ENCODE measurements around the gene WDR49. TPM values are rescaled to one million over a fixed set of nuclear protein-coding genes. Genes with fewer than 3 reads are reported as not detected.

WDR49 gene
- total and polyA plus RNA-seq, 10 of the 15 experiments (the other 5 are each of a cell fraction or from before 2014, with no cell fraction given): 0.05 to 0.15 TPM; not detected in 8

DNA sequence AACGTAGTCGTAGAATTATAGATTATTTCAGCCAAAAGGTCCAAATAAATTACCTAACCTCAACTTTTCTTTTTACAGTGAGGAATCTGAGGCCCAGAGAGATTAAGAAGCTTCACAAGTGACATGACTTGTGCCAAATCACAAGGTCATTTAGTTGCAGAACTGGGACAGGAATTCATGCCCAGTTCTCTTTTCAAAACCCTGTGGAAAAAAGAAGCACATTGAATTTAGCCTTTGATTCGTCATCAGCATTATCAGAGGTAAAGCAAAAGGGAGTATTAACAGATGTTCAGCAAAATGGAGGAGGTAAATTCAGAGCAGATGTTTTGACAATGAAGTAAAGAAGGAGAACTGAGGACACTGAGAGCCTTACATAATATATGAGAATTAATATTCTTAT lies 184.4 kb downstream of the WDR49 start:
- in situ Hi-C loops (cut with MboI): no loop called here
- H3K27ac ChIP-seq (ENCODE audit: control insufficient read depth, insufficient read depth): no peak overlapping the region
- H3K9me3 ChIP-seq (replicated peaks; ENCODE audit: control insufficient read depth, insufficient read depth, low read length): no peaks in the 10 kb centered on the region
- DNase-seq (ENCODE audit: low read depth, low spot score): no peak
- H4K20me1 ChIP-seq (ENCODE audit: control insufficient read depth, insufficient read depth): no peaks in the 10 kb centered on the region
- ATAC-seq: no peak
- TF ChIP-seq TAF1 (IDR thresholded peaks at IDR 0.05; ENCODE audit: borderline replicate concordance, low read depth, low read length): no peak
- no peak for TF ChIP-seq SREBF2 (IDR thresholded peaks at IDR 0.05; ENCODE audit: low read length)
- TF ChIP-seq CBFB (IDR thresholded peaks at IDR 0.05; ENCODE audit: low read depth): no peak
- no peak for TF ChIP-seq WRNIP1 (IDR thresholded peaks at IDR 0.05; ENCODE audit: borderline replicate concordance, low read depth, low read length)
- TF ChIP-seq MXI1 (IDR thresholded peaks at IDR 0.05; ENCODE audit: low read depth, low read length): no peak
- TF ChIP-seq, protein P1, sequence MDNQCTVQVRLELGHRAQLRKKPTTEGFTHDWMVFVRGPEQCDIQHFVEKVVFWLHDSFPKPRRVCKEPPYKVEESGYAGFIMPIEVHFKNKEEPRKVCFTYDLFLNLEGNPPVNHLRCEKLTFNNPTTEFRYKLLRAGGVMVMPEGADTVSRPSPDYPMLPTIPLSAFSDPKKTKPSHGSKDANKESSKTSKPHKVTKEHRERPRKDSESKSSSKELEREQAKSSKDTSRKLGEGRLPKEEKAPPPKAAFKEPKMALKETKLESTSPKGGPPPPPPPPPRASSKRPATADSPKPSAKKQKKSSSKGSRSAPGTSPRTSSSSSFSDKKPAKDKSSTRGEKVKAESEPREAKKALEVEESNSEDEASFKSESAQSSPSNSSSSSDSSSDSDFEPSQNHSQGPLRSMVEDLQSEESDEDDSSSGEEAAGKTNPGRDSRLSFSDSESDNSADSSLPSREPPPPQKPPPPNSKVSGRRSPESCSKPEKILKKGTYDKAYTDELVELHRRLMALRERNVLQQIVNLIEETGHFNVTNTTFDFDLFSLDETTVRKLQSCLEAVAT (IDR thresholded peaks at IDR 0.05): no peak
- no peak for TF ChIP-seq NRF1 (conservative IDR thresholded peaks at IDR 0.05; ENCODE audit: low read depth, low read length)
- TF ChIP-seq POLR2AphosphoS2 (IDR thresholded peaks at IDR 0.05; ENCODE audit: low read depth, low read length): no peak
- no peak for TF ChIP-seq SP1 (IDR thresholded peaks at IDR 0.05; ENCODE audit: low read depth, low read length)
- no peak for TF ChIP-seq NR2C2 (IDR thresholded peaks at IDR 0.05; ENCODE audit: borderline replicate concordance, control insufficient read depth, insufficient read length, low read depth)
- no peak for TF ChIP-seq TCF3 (IDR thresholded peaks at IDR 0.05; ENCODE audit: borderline replicate concordance, insufficient read depth, low read depth, low read length)
- TF ChIP-seq, protein P2, sequence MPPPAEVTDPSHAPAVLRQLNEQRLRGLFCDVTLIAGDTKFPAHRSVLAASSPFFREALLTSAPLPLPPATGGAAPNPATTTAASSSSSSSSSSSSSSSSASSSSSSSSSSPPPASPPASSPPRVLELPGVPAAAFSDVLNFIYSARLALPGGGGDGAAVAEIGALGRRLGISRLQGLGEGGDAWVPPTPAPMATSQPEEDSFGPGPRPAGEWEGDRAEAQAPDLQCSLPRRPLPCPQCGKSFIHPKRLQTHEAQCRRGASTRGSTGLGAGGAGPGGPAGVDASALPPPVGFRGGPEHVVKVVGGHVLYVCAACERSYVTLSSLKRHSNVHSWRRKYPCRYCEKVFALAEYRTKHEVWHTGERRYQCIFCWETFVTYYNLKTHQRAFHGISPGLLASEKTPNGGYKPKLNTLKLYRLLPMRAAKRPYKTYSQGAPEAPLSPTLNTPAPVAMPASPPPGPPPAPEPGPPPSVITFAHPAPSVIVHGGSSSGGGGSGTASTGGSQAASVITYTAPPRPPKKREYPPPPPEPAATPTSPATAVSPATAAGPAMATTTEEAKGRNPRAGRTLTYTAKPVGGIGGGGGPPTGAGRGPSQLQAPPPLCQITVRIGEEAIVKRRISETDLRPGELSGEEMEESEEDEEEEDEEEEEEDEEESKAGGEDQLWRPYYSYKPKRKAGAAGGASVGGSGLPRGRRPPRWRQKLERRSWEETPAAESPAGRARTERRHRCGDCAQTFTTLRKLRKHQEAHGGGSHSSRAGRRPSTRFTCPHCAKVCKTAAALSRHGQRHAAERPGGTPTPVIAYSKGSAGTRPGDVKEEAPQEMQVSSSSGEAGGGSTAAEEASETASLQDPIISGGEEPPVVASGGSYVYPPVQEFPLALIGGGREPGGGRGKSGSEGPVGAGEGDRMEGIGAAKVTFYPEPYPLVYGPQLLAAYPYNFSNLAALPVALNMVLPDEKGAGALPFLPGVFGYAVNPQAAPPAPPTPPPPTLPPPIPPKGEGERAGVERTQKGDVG (CRISPR knock-in tag; IDR thresholded peaks at IDR 0.05): no peak
- TF ChIP-seq, protein P3, sequence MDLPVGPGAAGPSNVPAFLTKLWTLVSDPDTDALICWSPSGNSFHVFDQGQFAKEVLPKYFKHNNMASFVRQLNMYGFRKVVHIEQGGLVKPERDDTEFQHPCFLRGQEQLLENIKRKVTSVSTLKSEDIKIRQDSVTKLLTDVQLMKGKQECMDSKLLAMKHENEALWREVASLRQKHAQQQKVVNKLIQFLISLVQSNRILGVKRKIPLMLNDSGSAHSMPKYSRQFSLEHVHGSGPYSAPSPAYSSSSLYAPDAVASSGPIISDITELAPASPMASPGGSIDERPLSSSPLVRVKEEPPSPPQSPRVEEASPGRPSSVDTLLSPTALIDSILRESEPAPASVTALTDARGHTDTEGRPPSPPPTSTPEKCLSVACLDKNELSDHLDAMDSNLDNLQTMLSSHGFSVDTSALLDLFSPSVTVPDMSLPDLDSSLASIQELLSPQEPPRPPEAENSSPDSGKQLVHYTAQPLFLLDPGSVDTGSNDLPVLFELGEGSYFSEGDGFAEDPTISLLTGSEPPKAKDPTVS (IDR thresholded peaks at IDR 0.05; ENCODE audit: low read depth, low read length): no peak
- TF ChIP-seq SMC3 (IDR thresholded peaks at IDR 0.05; ENCODE audit: borderline replicate concordance, low read length): no peak
- TF ChIP-seq TCF12 (IDR thresholded peaks at IDR 0.05; ENCODE audit: low read depth, low read length): no peak
- TF ChIP-seq MYC (IDR thresholded peaks at IDR 0.05; ENCODE audit: insufficient read depth, insufficient read length, insufficient replicate concordance, low read length, severe bottlenecking): no peak
- intact Hi-C loops (cut with micrococcal nuclease; ENCODE audit: unreplicated experiment): no loop called here
- no peak overlapping the region for H3K4me3 ChIP-seq
- RAD21 ChIA-PET (ENCODE audit: unreplicated experiment): no interaction called here
- CTCF ChIA-PET: interaction anchor here (1.6 kb wide), 1 partner anchor 89 kb away, joined by 3 read pairs; the partner anchor contains the start of gene ZBBX
- no peaks in the 10 kb centered on the region for H3K36me3 ChIP-seq (ENCODE audit: control insufficient read depth in 2 of 2, insufficient read depth in 2 of 2, low read length in 1 of 2)
- H3K27me3 ChIP-seq (replicated peaks in 1 of 2; ENCODE audit: control insufficient read depth in 2 of 2, insufficient read depth in 2 of 2, low read length in 1 of 2): no peaks in the 10 kb centered on the region
- 0% methylated on average over 3 of the region's 3 CpGs for WGBS (ENCODE audit: insufficient coverage, insufficient replicate concordance, low lambda C conversion rate, missing lambda C conversion rate)
- H3K79me2 ChIP-seq (ENCODE audit: control insufficient read depth, insufficient read depth, low read length): no peaks in the 10 kb centered on the region
- H3K4me2 ChIP-seq (ENCODE audit: control insufficient read depth, insufficient read depth): no peak overlapping the region
- FAIRE-seq: no peak
- SMC1A ChIA-PET (ENCODE audit: uncharacterized antibody, unreplicated experiment): no interaction called here
- POLR2A ChIA-PET: no interaction called here
- no peak overlapping the region for H3K9ac ChIP-seq (ENCODE audit: control insufficient read depth, insufficient read depth, low read length)
- no peak overlapping the region for H2AFZ ChIP-seq (ENCODE audit: control insufficient read depth, low read depth, low read length)
- BruUV-seq (replicated peaks): no TSS peak
- H3K4me1 ChIP-seq (ENCODE audit: control insufficient read depth, insufficient read depth, low read length): no peaks in the 10 kb centered on the region
